ENCODE data around the gene FGF8.

Gene FGF8

DNA sequence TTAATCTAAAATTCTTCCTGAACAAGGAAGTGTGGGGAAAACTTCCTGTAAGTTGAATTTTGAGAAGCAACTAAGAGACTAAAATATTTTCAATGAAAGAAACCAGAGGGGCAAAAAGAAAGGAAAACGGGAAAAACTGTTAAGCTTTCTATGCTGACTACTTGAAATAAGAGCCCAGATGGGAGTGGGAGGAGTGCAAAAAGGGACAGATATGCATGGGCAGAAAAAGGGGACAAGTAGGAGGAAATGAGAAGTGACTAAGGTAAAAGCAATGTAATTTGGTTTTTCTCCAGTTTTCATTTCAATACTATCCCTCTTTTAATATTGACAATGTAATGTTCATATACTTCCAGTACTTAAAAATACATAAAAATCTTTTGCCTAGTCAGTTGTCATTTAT is 31.2 kb upstream of the FGF8 start:
- Histone ChIP-seq H3K9me3 (ENCODE audit: low read length) (no peaks in the 10 kb centered on the region), H3K79me2 (ENCODE audit: insufficient read depth, low read length) (no peaks in the 10 kb centered on the region), H3K36me3 (ENCODE audit: insufficient read depth, low read length) (peaks cover 73% of the 10 kb centered on the region), H3K4me2 (ENCODE audit: low read length) (no peak overlapping the region), H4K20me1 (ENCODE audit: insufficient read depth, low read length) (no peaks in the 10 kb centered on the region), H3K4me3 (ENCODE audit: low read depth, low read length, poor library complexity, severe bottlenecking) (no peak overlapping the region), H2AFZ (ENCODE audit: low read length) (no peak overlapping the region), H3K27ac (ENCODE audit: low read depth, low read length, poor library complexity, severe bottlenecking) (no peak overlapping the region), H3K9me2 (ENCODE audit: low read depth, low read length) (no peaks in the 10 kb centered on the region), H3K4me1 (ENCODE audit: insufficient read depth, low read length, severe bottlenecking) (no peaks in the 10 kb centered on the region), H3K27me3 (ENCODE audit: insufficient read depth, low read length) (no peaks in the 10 kb centered on the region), H3F3A (ENCODE audit: insufficient read depth, low read length) (no peaks in the 10 kb centered on the region), H3K9ac (ENCODE audit: low read length) (no peak overlapping the region)
- TF ChIP-seq EZH2 (IDR thresholded peaks at IDR 0.05; ENCODE audit: borderline replicate concordance, low read length): no peak
- TF ChIP-seq, protein P1, sequence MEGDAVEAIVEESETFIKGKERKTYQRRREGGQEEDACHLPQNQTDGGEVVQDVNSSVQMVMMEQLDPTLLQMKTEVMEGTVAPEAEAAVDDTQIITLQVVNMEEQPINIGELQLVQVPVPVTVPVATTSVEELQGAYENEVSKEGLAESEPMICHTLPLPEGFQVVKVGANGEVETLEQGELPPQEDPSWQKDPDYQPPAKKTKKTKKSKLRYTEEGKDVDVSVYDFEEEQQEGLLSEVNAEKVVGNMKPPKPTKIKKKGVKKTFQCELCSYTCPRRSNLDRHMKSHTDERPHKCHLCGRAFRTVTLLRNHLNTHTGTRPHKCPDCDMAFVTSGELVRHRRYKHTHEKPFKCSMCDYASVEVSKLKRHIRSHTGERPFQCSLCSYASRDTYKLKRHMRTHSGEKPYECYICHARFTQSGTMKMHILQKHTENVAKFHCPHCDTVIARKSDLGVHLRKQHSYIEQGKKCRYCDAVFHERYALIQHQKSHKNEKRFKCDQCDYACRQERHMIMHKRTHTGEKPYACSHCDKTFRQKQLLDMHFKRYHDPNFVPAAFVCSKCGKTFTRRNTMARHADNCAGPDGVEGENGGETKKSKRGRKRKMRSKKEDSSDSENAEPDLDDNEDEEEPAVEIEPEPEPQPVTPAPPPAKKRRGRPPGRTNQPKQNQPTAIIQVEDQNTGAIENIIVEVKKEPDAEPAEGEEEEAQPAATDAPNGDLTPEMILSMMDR (IDR thresholded peaks at IDR 0.05; ENCODE audit: low read length): no peak

- Histone ChIP-seq H3K9ac (ENCODE audit: low read length) (no peak overlapping the region), H3K9me2 (ENCODE audit: low read depth, low read length) (no peaks in the 10 kb centered on the region), H3K9me3 (ENCODE audit: low read length) (no peaks in the 10 kb centered on the region), H3K79me2 (ENCODE audit: insufficient read depth, low read length) (no peaks in the 10 kb centered on the region), H3K4me3 (ENCODE audit: low read depth, low read length, poor library complexity, severe bottlenecking) (no peak overlapping the region), H2AFZ (ENCODE audit: low read length) (no peak overlapping the region), H4K20me1 (ENCODE audit: insufficient read depth, low read length) (no peaks in the 10 kb centered on the region), H3F3A (ENCODE audit: insufficient read depth, low read length) (no peaks in the 10 kb centered on the region), H3K27ac (ENCODE audit: low read depth, low read length, poor library complexity, severe bottlenecking) (no peak overlapping the region), H3K36me3 (ENCODE audit: insufficient read depth, low read length) (peaks cover 77% of the 10 kb centered on the region), H3K27me3 (ENCODE audit: insufficient read depth, low read length) (no peaks in the 10 kb centered on the region), H3K4me1 (ENCODE audit: insufficient read depth, low read length, severe bottlenecking) (no peaks in the 10 kb centered on the region), H3K4me2 (ENCODE audit: low read length) (no peak overlapping the region)
- TF ChIP-seq, protein P1 (IDR thresholded peaks at IDR 0.05; ENCODE audit: low read length): no peak
- no peak for TF ChIP-seq EZH2 (IDR thresholded peaks at IDR 0.05; ENCODE audit: borderline replicate concordance, low read length)
Observed at GRCh38 chr10:101803511-101803910, 27.6 kb upstream of the FGF8 start.

DNA sequence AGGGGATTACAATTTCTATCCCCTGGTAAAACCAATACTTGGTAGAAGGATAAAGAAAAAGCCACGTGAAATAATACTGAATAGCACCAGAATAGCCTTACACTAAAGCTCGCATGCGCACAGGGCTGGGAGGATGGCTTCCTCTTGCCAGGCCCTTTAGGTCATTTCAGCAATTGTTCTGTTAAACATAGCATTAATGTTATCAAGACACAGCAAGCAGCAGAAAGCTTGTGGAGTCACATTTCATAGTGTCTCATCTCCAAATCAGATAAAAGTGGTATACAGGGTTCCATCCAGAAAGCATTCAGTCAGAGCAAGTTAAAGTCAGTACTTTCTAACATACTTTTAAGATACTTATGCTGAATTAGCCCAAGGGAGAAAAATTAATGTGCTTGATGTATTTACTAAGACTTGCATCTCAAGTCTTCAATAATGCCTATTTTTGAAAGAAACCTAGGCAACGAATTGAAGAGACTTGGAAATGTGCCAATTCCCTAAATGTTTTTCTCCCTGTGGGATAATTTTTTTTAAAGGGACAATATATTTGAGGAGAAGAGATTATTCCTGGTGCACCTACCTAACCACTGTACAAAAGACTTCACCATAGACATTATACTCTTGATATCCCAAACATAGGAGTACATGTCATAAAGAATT is 21.6 kb upstream of the FGF8 start:
- Histone ChIP-seq H3K4me1 (ENCODE audit: insufficient read depth, low read length, severe bottlenecking) (no peaks in the 10 kb centered on the region), H3K9me2 (ENCODE audit: low read depth, low read length) (no peaks in the 10 kb centered on the region), H3K9ac (ENCODE audit: low read length) (no peak overlapping the region), H3K27me3 (ENCODE audit: insufficient read depth, low read length) (no peaks in the 10 kb centered on the region), H4K20me1 (ENCODE audit: insufficient read depth, low read length) (no peaks in the 10 kb centered on the region), H3K4me3 (ENCODE audit: low read depth, low read length, poor library complexity, severe bottlenecking) (no peak overlapping the region), H3K79me2 (ENCODE audit: insufficient read depth, low read length) (no peaks in the 10 kb centered on the region), H3F3A (ENCODE audit: insufficient read depth, low read length) (no peaks in the 10 kb centered on the region), H2AFZ (ENCODE audit: low read length) (no peak overlapping the region), H3K36me3 (ENCODE audit: insufficient read depth, low read length) (peaks cover 73% of the 10 kb centered on the region), H3K27ac (ENCODE audit: low read depth, low read length, poor library complexity, severe bottlenecking) (no peak overlapping the region), H3K4me2 (ENCODE audit: low read length) (no peak overlapping the region), H3K9me3 (ENCODE audit: low read length) (no peaks in the 10 kb centered on the region)
- TF ChIP-seq EZH2 (IDR thresholded peaks at IDR 0.05; ENCODE audit: borderline replicate concordance, low read length): no peak

- Histone ChIP-seq H3K9ac (ENCODE audit: low read length) (no peak overlapping the region), H3K27ac (ENCODE audit: low read depth, low read length, poor library complexity, severe bottlenecking) (no peak overlapping the region), H3K79me2 (ENCODE audit: insufficient read depth, low read length) (no peaks in the 10 kb centered on the region), H4K20me1 (ENCODE audit: insufficient read depth, low read length) (no peaks in the 10 kb centered on the region), H3K36me3 (ENCODE audit: insufficient read depth, low read length) (peaks cover 58% of the 10 kb centered on the region), H3K4me1 (ENCODE audit: insufficient read depth, low read length, severe bottlenecking) (no peaks in the 10 kb centered on the region), H3K9me3 (ENCODE audit: low read length) (no peaks in the 10 kb centered on the region), H3F3A (ENCODE audit: insufficient read depth, low read length) (no peaks in the 10 kb centered on the region), H2AFZ (ENCODE audit: low read length) (no peak overlapping the region), H3K4me3 (ENCODE audit: low read depth, low read length, poor library complexity, severe bottlenecking) (no peak overlapping the region), H3K4me2 (ENCODE audit: low read length) (no peak overlapping the region), H3K9me2 (ENCODE audit: low read depth, low read length) (no peaks in the 10 kb centered on the region), H3K27me3 (ENCODE audit: insufficient read depth, low read length) (no peaks in the 10 kb centered on the region)
- no peak for TF ChIP-seq EZH2 (IDR thresholded peaks at IDR 0.05; ENCODE audit: borderline replicate concordance, low read length)
- TF ChIP-seq, protein P1 (IDR thresholded peaks at IDR 0.05; ENCODE audit: low read length): no peak
Observed at GRCh38 chr10:101793526-101793925, 17.6 kb upstream of the FGF8 start.
